IMR-90 (cell line): Measurements from ENCODE around the gene TREH. TPM values are rescaled to one million over a fixed set of nuclear protein-coding genes. Genes with fewer than 3 reads are reported as not detected.

Experiments
- ATAC-seq: fragments of 200-7000 bp; cut with Tn5 transposase; 2 replicates; pipeline ENCODE4 v1.9.1; 2020; ENCODE audit warnings: low read depth, mild to moderate bottlenecking, moderate library complexity
- BruUV-seq: library from RNA; stranded (reverse); fragments of 400-500 nt; replicated peaks from 2 replicates; lab custom pipeline; 2021; lab: Mats Ljungman, UMichigan
- CTCF ChIA-PET: fragments of 300-600 bp; formaldehyde crosslinking; extraction: SDS; loops from one replicate; lab custom pipeline; 2021; ENCODE audit warnings: antibody characterized with exemption; lab: Yijun Ruan, JAX
- POLR2A ChIA-PET: fragments of 300-600 bp; sonication (Branson Sonifier 250); formaldehyde crosslinking; loops from one replicate; lab custom pipeline; 2022; ENCODE audit warnings: antibody characterized with exemption; ENCODE audit not compliant: unreplicated experiment; lab: Charles Lee
- DNase-seq: peaks from one replicate; pipeline ENCODE4 v3.0.0; 2013
- H2AFZ ChIP-seq: replicated peaks from 2 replicates; pipeline ENCODE3; 2013; ENCODE audit warnings: low read length, mild to moderate bottlenecking; ENCODE audit not compliant: poor library complexity
- H2AK5ac ChIP-seq: 2 replicates; pipeline ENCODE4 v1.6.1; 2013; ENCODE audit warnings: low read depth, low read length, inconsistent platforms
- H2AK9ac ChIP-seq: replicated peaks from 2 replicates; pipeline ENCODE3; 2013; ENCODE audit warnings: mild to moderate bottlenecking, low read depth, low read length, moderate library complexity; ENCODE audit not compliant: poor library complexity
- H2BK120ac ChIP-seq: 2 replicates; pipeline ENCODE4 v1.6.1; 2013; ENCODE audit warnings: low read depth, low read length, inconsistent platforms
- H2BK15ac ChIP-seq: 3 replicates; pipeline ENCODE4 v1.6.1; 2013; ENCODE audit warnings: low read depth, low read length, inconsistent platforms
- H2BK20ac ChIP-seq: 2 replicates; pipeline ENCODE4 v1.6.1; 2013; ENCODE audit warnings: low read depth, mild to moderate bottlenecking, inconsistent platforms, low read length, moderate library complexity
- H2BK5ac ChIP-seq: 2 replicates; pipeline ENCODE4 v1.6.1; 2013; ENCODE audit warnings: mild to moderate bottlenecking, low read depth, low read length, inconsistent platforms; ENCODE audit not compliant: poor library complexity, severe bottlenecking
- H3K14ac ChIP-seq: replicated peaks from 2 replicates; pipeline ENCODE4 v1.6.1; 2013; ENCODE audit warnings: low read depth, low read length, inconsistent platforms
- H3K18ac ChIP-seq: 2 replicates; pipeline ENCODE4 v1.6.1; 2013; ENCODE audit warnings: low read depth, low read length, control low read depth
- H3K23ac ChIP-seq: 2 replicates; pipeline ENCODE4 v1.6.1; 2013; ENCODE audit warnings: low read depth, low read length, inconsistent platforms
- H3K27ac ChIP-seq: 2 replicates; pipeline ENCODE4 v1.5.1; 2013; ENCODE audit warnings: mild to moderate bottlenecking, control low read depth, low read length; ENCODE audit not compliant: insufficient read depth
- H3K27me3 ChIP-seq: 2 replicates; pipeline ENCODE4 v1.6.1; 2013; ENCODE audit warnings: low read length; ENCODE audit not compliant: control insufficient read depth, insufficient read depth
- H3K36me3 ChIP-seq: 2 replicates; pipeline ENCODE4 v1.6.1; 2013; ENCODE audit warnings: low read length, mixed read lengths; ENCODE audit not compliant: control insufficient read depth, insufficient read depth
- H3K4ac ChIP-seq: 2 replicates; pipeline ENCODE4 v1.6.1; 2013; ENCODE audit warnings: low read depth, low read length, inconsistent platforms
- H3K4me1 ChIP-seq: 2 replicates; pipeline ENCODE4 v1.6.1; 2013; ENCODE audit warnings: low read length, mixed read lengths; ENCODE audit not compliant: control insufficient read depth, insufficient read depth
- H3K4me2 ChIP-seq: 2 replicates; pipeline ENCODE4 v1.6.1; 2013; ENCODE audit warnings: low read depth, mild to moderate bottlenecking, control low read depth, low read length, moderate library complexity
- H3K4me3 ChIP-seq: 2 replicates; pipeline ENCODE4 v1.5.1; 2013; ENCODE audit warnings: low read depth, mild to moderate bottlenecking, control low read depth, low read length, moderate library complexity; ENCODE audit not compliant: insufficient read depth
- H3K56ac ChIP-seq: 2 replicates; pipeline ENCODE4 v1.6.1; 2013; ENCODE audit warnings: low read length, inconsistent platforms; ENCODE audit not compliant: insufficient read depth; ENCODE audit errors: extremely low read depth
- H3K79me1 ChIP-seq, 2 experiments: 2 replicates each; pipeline ENCODE4 v1.6.1; 2013; ENCODE audit warnings: low read length in 2 of 2, inconsistent platforms in 1 of 2, low read depth in 1 of 2
- H3K9ac ChIP-seq: 2 replicates; pipeline ENCODE4 v1.6.1; 2013; ENCODE audit warnings: low read depth, low read length, control low read depth
- H3K9me1 ChIP-seq: 2 replicates; pipeline ENCODE4 v1.6.1; 2013; ENCODE audit warnings: low read length, inconsistent platforms; ENCODE audit not compliant: insufficient read depth
- H3K9me3 ChIP-seq: 2 replicates; pipeline ENCODE4 v1.6.1; 2013; ENCODE audit warnings: low read length; ENCODE audit not compliant: control insufficient read depth, insufficient read depth
- H4K20me1 ChIP-seq: 2 replicates; pipeline ENCODE4 v1.6.1; 2013; ENCODE audit warnings: low read length, inconsistent platforms; ENCODE audit not compliant: insufficient read depth
- H4K5ac ChIP-seq: 2 replicates; pipeline ENCODE4 v1.6.1; 2013; ENCODE audit warnings: mild to moderate bottlenecking, low read depth, low read length, control low read depth
- H4K8ac ChIP-seq, 2 experiments: 2 replicates each; pipeline ENCODE4 v1.6.1; 2013; ENCODE audit warnings: low read depth in 2 of 2, low read length in 2 of 2, control low read depth in 1 of 2, inconsistent platforms in 1 of 2
- H4K91ac ChIP-seq: 2 replicates; pipeline ENCODE4 v1.6.1; 2013; ENCODE audit warnings: low read depth, low read length, inconsistent platforms; ENCODE audit not compliant: insufficient read depth
- CHD1 ChIP-seq: IDR thresholded peaks from 2 replicates; pipeline ENCODE4 v1.6.1; 2012; ENCODE audit warnings: low read depth, low read length, improper control_type of control experiment
- FOS ChIP-seq: fragments of 150-350 bp; IDR thresholded peaks from 2 replicates; pipeline ENCODE4 v1.6.1; 2016; ENCODE audit warnings: low read depth, low read length
- NFE2L2 ChIP-seq: fragments of 150-350 bp; IDR thresholded peaks from 2 replicates; pipeline ENCODE4 v1.6.1; 2016; ENCODE audit warnings: low read depth, mild to moderate bottlenecking, low read length
- POLR2A ChIP-seq: IDR thresholded peaks from 2 replicates; pipeline ENCODE4 v1.6.1; 2012; ENCODE audit warnings: mild to moderate bottlenecking, low read depth, low read length
- RCOR1 ChIP-seq: IDR thresholded peaks from 2 replicates; pipeline ENCODE4 v1.6.1; 2012; ENCODE audit warnings: mild to moderate bottlenecking, low read length, improper control_type of control experiment; ENCODE audit not compliant: insufficient replicate concordance
- WGBS, 2 experiments: methylation state at CpG; one replicate each; pipeline versions ENCODE4 v1.1.5 to v1.1.7; 2013; ENCODE audit warnings: missing lambda C conversion rate in 2 of 2; ENCODE audit not compliant: insufficient read length in 1 of 2; ENCODE audit errors: extremely low coverage in 2 of 2; 5-methylcytosine and 5-hydroxymethylcytosine counted together
- dilution Hi-C: fragments of 300-500 bp; cut with HindIII; formaldehyde crosslinking; loops from one replicate; pipeline ENCODE4 v1.14.3; 2018; ENCODE audit warnings: low sequenced_read_pairs; ENCODE audit not compliant: unreplicated experiment
- in situ Hi-C: fragments of 300-500 bp; cut with MboI; formaldehyde crosslinking; loops from 3 replicates; pipeline ENCODE4 v1.14.3; 2019; ENCODE audit warnings: low sequenced_read_pairs, inconsistent platforms, mixed read lengths
- intact Hi-C: fragments of 100-400 bp; cut with micrococcal nuclease; formaldehyde crosslinking; loops from 2 replicates; pipeline ENCODE4 v1.10.0; 2022
- polyA plus RNA-seq, 3 experiments: library from polyadenylated mRNA; depleted of rRNA; stranded (reverse); fragments of >200 nt; gene quantifications; 2 replicates each; pipeline ENCODE4 v1.2.3, GENCODE V29; 2012; ENCODE audit warnings: low replicate concordance in 1 of 3
- total RNA-seq: library from RNA; depleted of rRNA; stranded (reverse); fragments of >200 nt; gene quantifications from 2 replicates; pipeline ENCODE4 v1.2.3, GENCODE V29; 2012

Gene TREH
- total and polyA plus RNA-seq, 2 of the 4 experiments (the other 2 are of a cell fraction) = not detected

GRCh38 chr11:118673361-118674081, 5.9 kb downstream of the TREH start:
- no peak overlapping the region for H3K4ac ChIP-seq
- ATAC-seq (no peak), DNase-seq (no peak)
- H3K14ac ChIP-seq = no peak overlapping the region
- H3K79me1 ChIP-seq = no peaks in the 10 kb centered on the region
- no peak overlapping the region for H3K18ac ChIP-seq
- no peak overlapping the region for H3K27ac ChIP-seq
- H2BK5ac ChIP-seq = no peak overlapping the region
- in situ Hi-C loops (no loop called here), intact Hi-C loops (no loop called here), dilution Hi-C loops (no loop called here)
- H3K36me3 ChIP-seq = no peaks in the 10 kb centered on the region
- H4K5ac ChIP-seq = no peak overlapping the region
- WGBS, 2 experiments = 73% methylated on average over 6 of the region's 6 CpGs; no CpG with 5 or more reads in 1 of the 2 experiments
- no peaks in the 10 kb centered on the region for H3K4me1 ChIP-seq
- H3K9ac ChIP-seq = no peak overlapping the region
- H2AK5ac ChIP-seq = no peak overlapping the region
- H2AFZ ChIP-seq = no peak overlapping the region
- H3K27me3 ChIP-seq = no peaks in the 10 kb centered on the region; the same call in 1 of the 2 replicates
- H3K23ac ChIP-seq = no peak overlapping the region
- H3K9me1 ChIP-seq = no peaks in the 10 kb centered on the region
- TF ChIP-seq CHD1 (no peak), NFE2L2 (no peak), POLR2A (no peak), FOS (no peak), RCOR1 (no peak)
- no peak overlapping the region for H4K8ac ChIP-seq
- H3K4me2 ChIP-seq = no peak overlapping the region
- no peak overlapping the region for H3K56ac ChIP-seq
- no peak overlapping the region for H4K91ac ChIP-seq
- ChIA-PET POLR2A (no interaction called here), CTCF (interaction anchor here (1.0 to 1.1 kb wide), 2 partner anchors 9 to 284 kb away, joined by 3 read pairs; no protein-coding TSS in a partner anchor)
- no peak overlapping the region for H2AK9ac ChIP-seq
- H2BK15ac ChIP-seq = no peak overlapping the region
- no TSS peak for BruUV-seq
- no peaks in the 10 kb centered on the region for H4K20me1 ChIP-seq
- H2BK20ac ChIP-seq = no peak overlapping the region
- H3K9me3 ChIP-seq = peaks cover 2% of the 10 kb centered on the region; the same call in 1 of the 2 replicates
- H3K4me3 ChIP-seq = no peak overlapping the region
- H2BK120ac ChIP-seq = no peak overlapping the region
